Measurements from ENCODE around the gene HAO2.
A peak's percentile ranks its signal among the peaks of the same experiment; 100 is the strongest.
"Not testable (repeated sequence)": the region's sequence is repeated elsewhere in the genome, so short reads cannot be mapped to it uniquely, and the experiment has no call there.

Gene HAO2

DNA sequence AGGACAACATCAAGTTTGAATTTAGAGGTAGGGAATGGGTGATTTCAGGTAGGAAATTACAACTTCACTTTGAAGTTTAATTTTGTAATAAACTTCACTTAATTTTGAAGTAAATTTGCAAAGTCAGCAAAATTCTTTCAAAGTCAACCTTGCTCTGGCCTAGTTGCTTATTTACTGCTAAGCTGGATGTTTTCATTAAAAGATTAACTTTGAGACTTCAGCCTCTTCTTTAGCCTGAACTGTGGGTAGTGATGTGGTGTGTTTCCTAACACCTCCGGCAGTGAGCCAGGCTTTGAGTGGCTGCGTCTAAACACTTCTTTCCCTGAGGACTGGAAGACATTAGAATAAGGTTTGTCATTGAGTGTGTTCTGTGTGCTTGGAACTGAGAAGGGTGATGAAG, at the start of gene HAO2:
Gene HAO2 (plus strand): TSS at position 232 of the 400 bp plus-strand sequence. CDS start 12,301 bp downstream, outside the sequence.
- DNase-seq (ENCODE audit: low read depth): no peak

DNA sequence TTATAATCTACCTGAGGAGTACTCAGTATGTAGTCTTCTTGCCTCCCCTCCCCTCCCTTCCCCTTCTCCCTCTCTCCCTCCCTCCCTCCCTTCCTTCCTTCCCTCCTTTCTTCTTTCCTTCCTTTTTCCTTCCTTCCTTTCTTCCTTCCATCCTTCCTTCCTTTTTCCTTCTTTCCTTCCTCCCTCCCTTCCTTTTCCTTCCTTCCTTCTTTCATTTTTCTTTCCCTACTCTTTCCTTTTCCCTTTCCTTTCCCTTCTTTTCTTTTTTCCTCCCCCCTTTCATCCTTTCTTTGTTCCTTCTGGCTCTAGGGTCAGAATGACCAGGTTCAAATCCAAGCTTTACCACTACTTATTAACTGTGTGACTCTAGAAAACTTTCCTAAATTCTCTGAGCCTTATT, 48.5 kb upstream of the HAO2 start:
- DNase-seq (ENCODE audit: low read depth): no peak

DNA sequence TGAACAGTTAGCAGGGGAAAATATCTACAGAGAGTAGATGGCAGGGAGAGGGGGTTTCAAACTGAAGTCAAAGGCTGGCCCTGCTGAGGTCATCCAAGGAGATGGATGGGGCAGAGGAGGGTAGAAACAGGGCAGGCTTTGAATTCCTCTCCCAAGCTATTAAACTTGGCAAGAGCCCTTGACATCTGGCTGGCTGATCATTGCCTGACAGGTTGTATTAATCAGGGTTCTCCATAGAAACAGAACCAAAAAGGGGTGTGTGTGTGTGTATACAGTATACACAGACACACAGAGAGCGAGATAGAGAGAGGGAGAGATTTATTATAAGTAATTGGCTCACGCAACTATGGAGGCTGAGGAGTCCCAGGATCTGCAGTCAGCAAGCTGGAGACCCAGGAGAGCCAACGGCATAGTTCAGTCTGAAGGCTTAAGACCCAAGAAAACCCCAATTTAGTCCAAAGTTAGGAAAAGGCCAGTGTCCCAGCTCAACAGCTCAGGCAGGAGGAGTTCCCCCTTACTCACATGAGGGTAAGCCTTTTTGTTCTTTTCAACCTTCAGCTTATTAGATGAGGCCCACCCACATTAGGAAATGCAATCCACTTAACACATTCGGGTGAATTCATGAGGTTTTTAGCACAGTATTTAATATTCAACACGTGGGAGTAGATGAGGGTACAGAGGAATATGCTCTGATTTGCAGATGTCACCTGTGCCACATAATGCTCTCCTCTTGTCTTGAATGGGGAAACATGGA, 46.7 kb upstream of the HAO2 start:
- no peak for DNase-seq (ENCODE audit: low read depth)

DNA sequence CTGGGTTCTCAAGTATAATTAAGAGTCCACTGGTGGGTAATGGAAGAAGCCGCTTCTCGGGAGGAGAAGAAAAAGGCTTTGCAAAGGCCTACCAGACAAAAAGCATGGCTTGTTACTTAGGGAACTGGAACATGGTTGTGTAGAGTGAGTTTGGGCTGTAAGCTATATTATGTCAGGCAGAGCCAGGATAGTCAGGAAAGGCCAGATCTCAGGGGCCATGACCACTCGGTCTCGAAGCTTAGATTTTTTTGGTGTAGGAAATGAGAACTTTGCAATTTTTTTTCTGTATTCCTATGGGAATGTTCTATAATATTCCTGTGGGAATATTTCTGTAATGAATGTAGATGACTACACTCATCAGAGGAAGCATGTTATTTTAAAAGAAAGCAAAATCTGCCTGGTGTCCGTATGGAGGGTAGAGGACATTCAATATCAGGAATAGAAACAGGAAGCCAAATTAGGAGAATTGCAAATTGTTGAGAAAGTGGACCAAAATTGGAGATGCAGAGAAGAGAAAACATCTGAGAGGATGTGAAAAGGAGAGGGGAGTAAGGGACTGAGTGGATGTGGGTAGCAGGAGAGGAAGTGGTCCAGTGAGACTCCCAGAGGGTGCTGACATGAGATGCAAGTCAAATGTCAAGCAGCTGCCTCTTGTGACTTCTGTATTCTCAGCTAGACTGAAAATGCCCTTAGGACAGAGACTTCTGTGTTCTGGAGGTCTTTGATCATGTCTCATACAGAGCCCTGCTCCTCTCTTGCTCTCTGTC, 45.2 kb upstream of the HAO2 start:
- no peak for DNase-seq (ENCODE audit: low read depth)

DNA sequence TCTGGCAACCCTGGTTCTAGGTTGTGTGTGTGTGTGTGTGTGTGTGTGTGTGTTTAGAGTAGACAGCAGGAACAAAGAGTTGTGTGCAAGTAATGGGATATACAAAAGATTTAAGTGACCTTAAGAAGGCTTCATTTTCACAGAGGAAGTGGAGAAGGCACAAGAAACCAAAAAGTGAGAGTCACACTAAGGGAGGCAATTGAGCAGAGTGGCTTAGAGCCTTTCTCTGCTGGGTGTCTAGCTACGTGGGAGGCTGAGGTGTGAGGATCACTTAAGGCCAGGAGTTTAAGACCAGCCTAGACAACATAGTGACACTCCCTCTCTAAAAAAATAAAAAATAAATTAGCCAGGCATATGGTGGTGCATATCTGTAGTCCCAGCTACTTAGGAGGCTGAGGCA, 44.4 kb upstream of the HAO2 start:
- no peak for DNase-seq (ENCODE audit: low read depth)

DNA sequence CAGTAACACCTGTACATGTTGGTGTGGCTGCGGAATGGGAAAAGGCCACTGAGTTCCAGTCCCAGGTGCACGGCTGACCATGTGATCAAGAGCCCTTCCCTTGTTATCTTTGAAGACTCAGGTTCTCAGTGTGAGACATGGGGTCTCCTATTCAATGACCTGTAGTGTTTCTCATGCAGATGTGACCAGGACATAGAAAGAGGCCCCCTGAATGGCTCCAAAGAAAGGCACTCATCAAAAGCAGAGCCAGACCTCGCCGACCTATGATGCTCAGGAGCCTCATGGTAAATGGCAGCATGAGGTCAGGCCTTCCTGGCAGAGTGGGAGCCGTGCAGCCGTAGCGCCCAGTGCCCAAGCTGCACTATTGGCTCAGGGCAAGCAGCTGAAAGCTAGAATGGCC, 42.3 kb upstream of the HAO2 start:
- no peak for DNase-seq (ENCODE audit: low read depth)

DNA sequence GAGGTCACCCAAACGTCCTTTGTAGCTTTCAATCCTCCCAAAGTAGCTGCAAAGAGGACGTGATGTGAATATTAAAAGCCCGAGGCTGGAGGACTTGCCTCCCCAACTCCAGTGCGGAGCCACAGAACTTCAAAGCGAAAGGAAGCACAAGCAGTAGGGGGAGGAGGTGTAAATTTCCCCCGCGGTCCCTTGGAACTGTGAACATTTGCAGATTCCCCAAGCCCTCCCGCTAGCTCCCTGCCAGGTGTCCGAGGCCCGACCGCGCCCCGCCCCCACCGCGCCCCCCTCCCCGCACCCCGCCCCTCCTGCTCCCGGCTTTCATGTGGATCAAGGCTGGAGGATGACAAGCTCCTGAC, 41.5 kb upstream of the HAO2 start:
- no peak for DNase-seq (ENCODE audit: low read depth)

DNA sequence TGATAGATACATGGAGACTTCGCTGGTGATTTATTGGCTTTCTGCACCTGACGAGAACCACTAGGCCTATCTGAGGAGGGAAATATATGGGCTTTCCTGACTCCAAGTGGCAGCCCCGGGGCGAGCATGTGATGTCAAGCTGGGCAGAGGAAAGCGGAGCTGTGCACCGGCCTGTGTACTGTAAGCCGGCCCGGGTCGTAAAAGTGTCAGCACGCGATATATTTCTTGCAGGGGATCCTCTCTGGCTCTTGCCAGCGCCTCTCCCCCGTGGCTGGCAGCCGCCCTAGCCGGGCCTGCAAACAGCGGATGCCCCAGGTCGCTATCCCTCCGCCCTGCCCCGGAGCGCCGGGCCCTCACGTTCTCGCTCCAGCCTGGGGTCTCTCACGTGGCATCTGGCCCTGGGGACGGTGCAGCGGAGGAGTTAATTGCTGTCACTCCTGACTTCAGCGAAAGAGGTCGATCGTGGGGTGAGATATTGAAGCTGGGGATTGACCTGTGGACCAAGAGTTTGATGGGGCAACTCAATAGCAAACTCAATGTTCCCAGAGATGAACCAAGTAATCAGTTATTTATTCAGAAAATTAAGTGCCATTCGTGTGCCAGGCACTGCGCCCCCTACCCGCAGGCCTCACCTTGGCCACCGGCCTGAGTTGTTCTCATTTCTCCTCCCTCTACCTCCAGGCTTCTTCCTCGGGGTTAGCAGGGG, 41.0 kb upstream of the HAO2 start:
- peak; percentile 4 for DNase-seq (ENCODE audit: low read depth)

DNA sequence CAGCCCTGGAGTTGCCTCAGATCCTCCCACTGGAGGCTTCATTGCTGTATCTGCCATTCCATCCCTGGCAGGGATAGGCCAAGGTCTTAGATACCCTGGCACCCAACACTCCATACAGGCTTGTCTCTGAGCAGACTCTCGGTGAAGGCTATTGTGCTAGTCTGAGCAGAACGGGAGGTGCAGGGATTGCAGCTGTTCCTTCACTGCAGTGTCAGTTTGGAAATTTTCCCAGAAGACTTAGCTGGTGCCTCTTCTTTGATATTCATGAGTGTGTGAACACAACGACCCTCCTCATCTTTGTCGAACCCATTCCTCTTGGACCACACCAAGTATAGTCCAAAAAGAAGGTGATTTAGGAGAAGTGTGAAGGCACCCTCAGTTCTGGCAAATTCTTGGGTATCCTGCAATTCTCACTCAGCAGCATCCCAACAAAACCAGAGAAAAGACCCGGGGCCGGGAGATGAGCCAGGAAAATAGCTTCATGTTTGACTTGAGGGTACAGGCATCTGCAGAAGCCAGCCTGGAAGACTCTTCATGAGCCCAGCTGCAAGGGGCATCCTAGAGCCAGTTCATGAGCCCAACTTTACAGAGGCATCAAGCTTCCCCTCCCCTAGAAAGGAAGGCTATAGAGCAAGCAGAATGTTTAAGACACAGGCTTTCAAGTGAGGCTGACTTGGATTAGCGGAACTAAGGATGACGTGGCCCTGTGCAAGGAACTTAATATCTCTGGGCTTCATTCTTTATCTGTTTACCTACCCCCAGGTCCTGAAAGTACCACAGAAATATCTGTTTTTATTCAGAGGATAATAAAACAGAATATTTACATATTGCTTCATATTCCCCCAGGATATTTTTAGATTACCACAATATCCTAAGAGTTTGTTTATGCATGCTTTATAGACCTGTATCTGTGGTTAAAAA, 38.8 kb upstream of the HAO2 start:
- DNase-seq (ENCODE audit: low read depth): no peak

DNA sequence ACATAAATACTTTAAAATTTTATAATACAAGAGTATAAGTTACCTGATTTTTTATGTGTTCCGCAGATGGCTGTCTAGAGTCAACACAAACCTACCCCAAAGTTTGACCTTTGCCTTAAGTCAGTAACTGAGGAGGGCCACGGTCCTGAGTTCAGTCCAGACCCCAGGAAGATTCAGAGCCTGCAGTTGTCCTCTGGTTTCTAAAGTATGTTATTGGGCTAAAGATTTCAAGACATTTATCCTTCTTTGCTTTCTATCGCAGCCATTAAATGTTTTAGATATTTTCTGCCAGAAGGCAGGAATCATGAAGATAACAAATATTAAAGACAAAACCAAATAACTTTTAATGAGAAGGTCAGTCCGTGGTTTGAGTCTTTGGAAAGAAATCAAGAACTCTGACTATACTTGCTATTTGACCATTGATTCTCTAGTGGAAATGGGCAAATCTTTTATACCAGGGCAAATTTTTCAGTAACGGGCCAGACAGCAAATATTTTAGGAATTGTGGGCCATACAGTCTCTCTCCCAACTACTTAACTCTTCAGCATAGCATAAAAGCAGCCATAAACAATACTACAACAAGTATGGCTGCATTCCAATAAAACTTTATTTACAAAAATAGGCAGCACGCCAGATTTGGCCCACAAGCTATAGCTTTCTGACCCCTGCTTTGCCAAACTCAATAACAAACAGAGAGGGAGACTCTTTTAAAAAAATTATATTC, 38.0 kb upstream of the HAO2 start:
- DNase-seq (ENCODE audit: low read depth): no peak

DNA sequence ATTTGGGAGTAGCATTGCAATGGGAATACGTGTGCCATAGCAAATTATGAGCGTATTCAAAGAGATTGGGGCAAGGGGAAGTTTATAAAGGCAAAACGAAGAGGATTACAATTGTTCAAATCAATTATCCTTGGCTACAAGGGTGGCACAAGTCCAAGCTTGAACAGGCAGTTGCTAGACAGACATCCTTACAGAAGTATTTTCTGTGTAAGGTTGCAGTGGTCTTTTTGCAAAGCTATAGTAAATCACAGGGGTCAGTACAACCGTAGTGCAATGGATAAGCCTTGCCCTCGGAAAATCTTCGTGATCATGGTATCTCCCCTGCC, 37.4 kb upstream of the HAO2 start:
- no peak for DNase-seq (ENCODE audit: low read depth)

DNA sequence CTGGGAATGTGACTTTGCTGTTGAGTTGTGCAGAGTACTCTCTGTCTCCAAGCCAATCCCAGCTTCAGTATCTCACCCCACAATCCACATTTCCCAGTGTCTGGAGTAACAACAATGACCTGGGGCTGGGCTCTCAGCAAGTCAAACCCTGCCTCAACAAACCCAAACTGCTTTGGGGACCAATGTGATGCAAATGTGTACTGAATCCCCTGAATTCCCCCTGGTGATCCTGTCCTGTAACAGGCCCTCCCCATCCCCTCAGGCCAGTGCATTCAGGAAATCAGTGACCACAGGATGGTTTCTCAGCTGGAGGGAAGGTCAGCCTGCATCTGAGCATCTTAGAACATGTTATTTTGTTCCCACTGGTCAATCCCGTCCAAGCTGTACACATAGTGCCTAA, 36.7 kb upstream of the HAO2 start:
- DNase-seq (ENCODE audit: low read depth): no peak

DNA sequence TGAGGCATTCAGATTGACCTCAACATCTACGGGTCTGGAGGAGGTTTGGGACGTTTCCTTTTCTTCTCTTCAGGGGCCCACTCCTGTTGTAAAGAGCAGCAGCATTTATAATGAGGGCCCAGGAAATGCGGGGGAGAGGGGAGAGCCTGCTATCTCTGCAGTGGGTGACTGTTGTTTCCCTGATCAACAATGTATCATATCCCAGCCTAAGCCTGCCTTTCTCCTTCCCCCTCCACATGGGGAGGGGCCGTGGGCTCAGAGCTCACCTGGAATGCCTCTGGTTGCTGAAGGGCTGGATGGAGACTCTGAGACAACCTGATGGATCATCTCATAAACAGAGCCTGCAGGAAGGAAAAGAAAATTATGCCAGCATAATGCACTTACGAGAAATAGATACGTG, 36.0 kb upstream of the HAO2 start:
- no peak for DNase-seq (ENCODE audit: low read depth)

DNA sequence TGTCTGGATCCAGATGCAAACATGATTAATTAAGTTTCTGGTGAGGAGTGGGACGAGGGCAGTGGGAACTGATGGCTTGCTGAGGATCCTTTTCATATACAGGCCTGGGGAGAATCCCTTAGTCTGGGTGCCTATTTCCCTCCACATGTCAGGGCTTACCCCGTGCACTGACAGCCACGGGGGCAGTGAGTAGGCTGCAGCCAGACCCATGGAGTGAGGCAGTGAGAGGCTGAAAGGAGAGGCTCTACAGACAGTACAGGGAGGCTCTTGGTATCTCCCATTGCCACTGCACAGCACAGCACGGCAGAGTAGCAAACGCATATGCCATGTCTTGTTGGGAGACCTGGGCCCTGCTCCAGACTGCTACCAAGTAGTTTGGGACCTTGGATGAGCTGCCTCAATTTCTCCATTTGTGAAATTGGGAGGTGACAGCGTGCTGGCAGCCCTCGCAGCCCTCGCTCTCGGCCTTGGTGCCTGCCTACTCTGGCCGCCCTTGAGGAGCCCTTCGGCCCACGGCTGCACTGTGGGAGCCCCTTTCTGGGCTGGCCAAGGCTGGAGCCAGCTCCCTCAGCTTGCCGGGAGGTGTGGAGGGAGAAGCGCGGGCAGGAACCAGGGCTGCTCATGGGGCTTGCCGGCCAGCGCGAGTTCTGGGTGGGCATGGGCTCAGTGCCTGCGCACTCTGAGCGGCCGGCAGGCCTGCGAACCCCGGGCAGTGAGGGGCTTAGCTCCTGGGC, 35.3 kb upstream of the HAO2 start:
- no peak for DNase-seq (ENCODE audit: low read depth)

DNA sequence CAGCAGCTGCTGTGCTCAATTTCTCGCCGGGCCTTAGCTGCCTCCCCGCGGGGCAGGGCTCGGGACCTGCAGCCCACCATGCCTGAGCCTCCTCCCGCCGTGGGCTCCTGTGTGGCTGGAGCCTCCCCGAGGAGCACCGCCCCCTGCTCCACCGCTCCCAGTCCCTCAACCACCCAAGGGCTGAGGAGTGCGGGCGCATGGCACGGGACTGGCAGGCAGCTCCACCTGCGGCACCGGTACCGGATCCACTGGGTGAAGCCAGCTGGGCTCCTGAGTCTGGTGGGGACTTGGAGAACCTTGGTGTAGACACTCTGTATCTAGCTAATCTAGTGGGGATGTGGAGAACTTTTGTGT, 34.7 kb upstream of the HAO2 start:
- not testable (repeated sequence) for DNase-seq (ENCODE audit: low read depth)

DNA sequence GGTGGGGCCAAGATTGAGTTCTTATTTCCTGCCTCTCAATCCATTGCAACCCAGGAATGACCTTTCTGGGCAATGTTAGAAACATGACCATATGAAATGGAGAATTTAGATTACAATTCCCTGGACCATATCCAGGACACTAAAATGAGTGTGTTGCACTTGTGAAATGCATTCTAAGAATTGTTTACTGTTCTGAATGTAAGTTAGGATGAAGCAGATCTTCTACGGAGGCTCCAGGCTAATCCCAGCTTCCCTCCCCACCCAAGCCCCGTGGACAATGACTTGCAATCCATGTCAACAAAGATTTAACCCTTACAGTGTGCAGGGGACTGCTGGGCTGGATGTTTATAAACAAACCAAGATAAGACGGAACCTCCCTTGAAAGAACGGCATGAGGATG, 31.7 kb upstream of the HAO2 start:
- no peak for DNase-seq (ENCODE audit: low read depth)

DNA sequence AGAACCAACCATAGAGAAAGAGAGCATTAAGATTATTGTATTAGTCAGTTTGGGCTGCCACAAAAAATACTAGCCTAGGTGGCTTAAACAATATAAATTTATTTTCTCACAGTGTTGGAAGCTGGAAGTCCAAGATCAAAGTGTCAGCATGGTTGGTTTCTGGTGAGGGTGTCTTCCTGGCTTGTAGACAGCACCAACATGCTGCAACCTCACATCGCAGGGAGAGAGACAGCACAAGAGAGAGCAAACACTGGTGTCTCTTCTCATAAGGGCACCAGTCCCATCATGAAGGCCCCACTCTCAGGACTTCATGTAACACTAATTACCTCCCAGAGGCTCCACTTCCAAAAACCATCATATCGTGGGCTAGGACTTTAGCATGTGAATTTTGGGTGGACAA, 30.6 kb upstream of the HAO2 start:
- no peak for DNase-seq (ENCODE audit: low read depth)

DNA sequence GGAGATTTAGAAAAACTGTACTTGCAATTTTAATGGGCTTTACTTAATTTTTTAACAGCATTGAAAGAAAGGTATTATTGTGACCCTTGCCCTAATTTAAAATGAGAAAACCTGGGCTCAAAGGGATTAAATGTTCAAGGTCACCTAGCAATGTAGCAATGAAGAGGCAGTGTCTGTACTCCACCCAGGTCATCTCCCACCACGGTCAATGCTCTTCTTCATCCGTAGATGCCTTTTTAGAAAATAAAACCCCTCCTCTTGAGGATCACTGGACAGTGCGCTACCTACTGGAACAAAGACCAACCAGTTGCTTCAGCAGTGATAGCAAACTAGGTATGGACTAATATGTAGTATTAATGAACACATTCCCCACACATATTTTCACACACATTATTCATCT, 29.8 kb upstream of the HAO2 start:
- DNase-seq (ENCODE audit: low read depth): no peak

DNA sequence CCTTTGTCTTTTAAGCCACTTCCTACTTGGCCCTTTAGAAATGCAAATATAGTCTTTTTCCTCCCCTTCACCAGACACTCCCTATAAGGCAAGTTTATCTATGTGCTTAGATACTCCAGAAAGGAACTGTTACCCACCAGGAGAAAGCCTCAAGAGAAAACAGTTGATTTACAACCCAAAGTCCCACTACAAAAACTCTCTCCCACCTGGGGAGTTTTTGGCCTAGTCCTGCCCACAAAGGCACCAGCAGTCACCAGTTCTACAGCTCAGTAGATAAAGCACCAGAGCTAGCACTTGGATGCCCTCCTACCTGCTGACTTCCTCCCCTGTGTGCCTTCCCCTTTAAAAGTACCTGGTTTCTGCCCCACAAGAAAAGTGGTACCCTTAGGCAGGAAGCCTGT, 27.7 kb upstream of the HAO2 start:
- DNase-seq (ENCODE audit: low read depth): no peak

DNA sequence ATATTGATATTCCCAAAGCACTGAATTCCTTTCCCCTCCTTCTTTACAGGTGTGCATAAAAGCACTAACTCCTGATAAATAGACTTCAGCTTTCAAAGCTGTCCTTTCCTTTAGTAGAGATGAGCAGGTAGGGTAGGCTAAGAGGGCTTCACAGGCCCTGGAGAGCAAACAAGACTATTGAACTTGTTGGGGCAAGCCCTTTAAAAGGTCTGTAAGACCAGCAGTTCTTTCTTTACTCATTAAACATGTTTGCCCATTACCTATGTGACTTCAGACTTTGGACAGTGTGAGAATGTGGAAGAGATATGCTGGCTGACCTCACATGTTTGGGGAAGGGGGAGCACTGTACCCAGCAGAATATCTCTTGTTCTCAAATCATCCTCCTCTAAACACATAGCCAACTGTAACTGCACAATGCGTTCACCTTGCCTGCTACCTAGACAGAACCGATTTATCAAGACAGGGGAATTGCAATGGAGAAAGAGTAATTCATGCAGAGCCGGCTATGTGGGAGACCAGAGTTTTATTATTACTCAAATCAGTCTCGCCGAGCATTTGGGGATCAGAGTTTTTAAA, 27.1 kb upstream of the HAO2 start:
- DNase-seq (ENCODE audit: low read depth): no peak

DNA sequence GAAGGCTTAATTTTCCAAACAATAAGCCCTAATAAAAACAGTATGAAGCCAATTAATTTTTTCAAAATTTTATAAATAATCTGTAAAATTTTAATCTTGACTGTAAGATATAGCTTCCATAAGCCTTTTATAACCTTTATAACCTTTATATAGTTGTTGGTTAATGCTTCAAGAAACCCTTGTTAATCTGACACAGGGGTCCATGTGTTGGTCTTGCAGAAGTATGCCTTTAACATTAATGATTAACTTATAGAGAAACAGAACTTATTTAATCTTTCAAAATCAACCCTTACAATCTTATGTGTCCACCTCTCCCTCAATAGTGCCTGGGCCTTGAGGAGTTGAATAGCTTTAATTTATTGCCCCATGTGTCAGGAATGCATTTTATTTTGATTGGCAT, 23.2 kb upstream of the HAO2 start:
- no peak for DNase-seq (ENCODE audit: low read depth)
